Measurements from ENCODE around the gene SPAG9. TPM values are rescaled to one million over a fixed set of nuclear protein-coding genes. Genes with fewer than 3 reads are reported as not detected.
A peak's percentile ranks its signal among the peaks of the same experiment; 100 is the strongest.
"Not testable (repeated sequence)": the region's sequence is repeated elsewhere in the genome, so short reads cannot be mapped to it uniquely, and the experiment has no call there.

Gene SPAG9
- total RNA-seq, 1 donor from 2014 or later, result 42.0 TPM

DNA sequence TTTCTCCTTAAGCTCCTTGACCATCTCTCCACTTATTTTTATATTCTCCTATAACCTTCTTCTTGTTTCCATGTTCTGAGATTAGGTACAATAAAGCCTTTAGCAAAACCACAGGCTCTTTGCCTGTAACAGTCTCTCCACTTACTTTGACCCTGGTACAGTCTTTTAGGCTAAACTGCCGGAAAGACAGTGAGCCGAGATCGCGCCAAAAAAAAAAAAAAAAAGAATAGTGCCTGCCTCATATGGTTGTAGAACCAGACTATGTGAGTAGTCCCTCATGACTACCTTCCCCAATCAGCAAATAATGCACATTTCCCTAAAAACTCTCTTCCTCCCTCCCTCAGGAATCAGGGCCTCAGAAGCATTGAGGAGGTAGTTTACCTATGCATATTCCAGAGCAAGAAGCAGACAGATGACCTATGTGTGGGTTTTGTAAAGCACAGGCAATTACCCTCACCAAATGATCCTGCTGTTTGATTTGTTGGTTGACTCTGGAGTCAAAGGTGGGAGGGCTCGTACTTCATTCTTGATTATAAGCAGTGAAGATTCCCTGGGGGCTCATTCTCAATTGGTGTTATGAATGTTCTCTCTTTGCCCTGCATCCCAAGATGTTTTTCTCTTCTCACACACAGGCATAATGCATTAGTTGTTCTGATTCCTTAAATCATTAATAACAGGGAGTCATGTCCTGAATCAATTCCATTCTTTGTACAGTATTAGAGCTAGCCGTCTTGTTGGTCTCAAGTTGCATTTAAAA lies 23.8 kb upstream of the SPAG9 start:
- ATAC-seq (ENCODE audit: poor library complexity) (no peak), DNase-seq (no peak)
- intact Hi-C loops (cut with DNase I), result no loop called here

GRCh38 chr17:51142597-51142996 lies 21.9 kb upstream of the SPAG9 start:
- ATAC-seq (ENCODE audit: poor library complexity) (no peak), DNase-seq (no peak)
- intact Hi-C loops (cut with DNase I), result no loop called here

DNA sequence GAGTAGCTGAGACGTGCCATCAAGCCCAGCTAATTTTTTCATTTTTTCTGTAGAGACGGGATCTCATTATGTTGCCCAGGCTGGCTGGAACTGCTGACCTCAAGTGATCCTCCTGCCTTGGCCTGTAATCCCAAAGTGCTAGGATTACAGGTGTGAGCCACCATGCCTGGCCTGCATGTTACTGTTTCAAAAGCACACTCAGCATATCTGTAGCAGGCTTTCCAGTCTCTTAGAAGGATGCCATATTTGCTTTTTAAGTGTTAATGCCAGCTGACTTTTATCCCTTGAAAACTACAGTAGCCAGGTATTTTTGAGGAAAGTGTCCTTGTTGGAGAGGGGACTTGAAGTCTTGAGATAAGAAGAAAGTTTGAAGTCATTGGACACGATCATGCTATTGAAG lies 15.3 kb upstream of the SPAG9 start:
- DNase-seq, result no peak
- no peak for ATAC-seq (ENCODE audit: poor library complexity)
- intact Hi-C loops (cut with DNase I), result no loop called here

DNA sequence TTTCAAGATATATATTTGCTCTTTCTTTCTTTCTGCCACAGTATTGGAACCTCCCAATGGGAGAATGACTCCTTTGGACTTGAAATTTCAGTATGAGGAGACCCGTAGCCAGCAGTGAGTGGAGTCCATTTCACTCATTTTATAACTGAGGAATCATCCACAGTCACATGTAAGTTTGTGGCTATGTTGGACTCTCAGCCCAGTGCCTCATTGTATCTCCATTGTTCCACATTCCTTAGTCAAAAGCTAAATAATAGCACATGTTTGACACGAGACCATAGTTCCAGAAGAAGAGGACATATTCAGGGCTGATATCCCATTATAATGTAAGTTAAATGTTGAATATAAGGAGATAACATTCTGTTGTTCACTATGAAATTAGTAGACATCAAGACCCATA lies 12.7 kb upstream of the SPAG9 start:
- intact Hi-C loops (cut with DNase I), result no loop called here
- DNase-seq (no peak), ATAC-seq (ENCODE audit: poor library complexity) (no peak)

GRCh38 chr17:51132964-51133319 lies 12.3 kb upstream of the SPAG9 start:
- ATAC-seq (ENCODE audit: poor library complexity) (peak; percentile 92), DNase-seq (no peak)
- intact Hi-C loops (cut with DNase I), result no loop called here

DNA sequence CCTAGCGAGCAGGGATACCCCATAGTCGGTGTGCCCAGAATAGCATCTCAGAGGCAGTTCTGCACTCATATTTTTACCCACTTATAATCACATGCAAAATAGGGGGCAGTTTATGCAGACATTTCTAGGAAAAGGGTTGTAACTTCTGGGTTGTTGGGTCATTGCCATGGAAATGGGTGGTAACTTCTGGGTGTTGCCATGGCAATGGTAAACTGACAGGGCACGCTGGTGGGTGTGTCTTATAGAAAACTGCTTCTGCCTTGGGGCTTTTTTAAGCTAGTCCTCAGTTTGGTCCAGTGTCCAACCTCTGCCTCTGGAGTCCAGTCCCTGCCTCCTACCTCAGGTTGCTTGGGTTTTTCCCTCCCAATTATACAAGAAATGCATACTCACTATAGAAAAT lies 7.4 kb upstream of the SPAG9 start:
- no peak for ATAC-seq (ENCODE audit: poor library complexity)
- intact Hi-C loops (cut with DNase I), result no loop called here
- DNase-seq, result no peak

DNA sequence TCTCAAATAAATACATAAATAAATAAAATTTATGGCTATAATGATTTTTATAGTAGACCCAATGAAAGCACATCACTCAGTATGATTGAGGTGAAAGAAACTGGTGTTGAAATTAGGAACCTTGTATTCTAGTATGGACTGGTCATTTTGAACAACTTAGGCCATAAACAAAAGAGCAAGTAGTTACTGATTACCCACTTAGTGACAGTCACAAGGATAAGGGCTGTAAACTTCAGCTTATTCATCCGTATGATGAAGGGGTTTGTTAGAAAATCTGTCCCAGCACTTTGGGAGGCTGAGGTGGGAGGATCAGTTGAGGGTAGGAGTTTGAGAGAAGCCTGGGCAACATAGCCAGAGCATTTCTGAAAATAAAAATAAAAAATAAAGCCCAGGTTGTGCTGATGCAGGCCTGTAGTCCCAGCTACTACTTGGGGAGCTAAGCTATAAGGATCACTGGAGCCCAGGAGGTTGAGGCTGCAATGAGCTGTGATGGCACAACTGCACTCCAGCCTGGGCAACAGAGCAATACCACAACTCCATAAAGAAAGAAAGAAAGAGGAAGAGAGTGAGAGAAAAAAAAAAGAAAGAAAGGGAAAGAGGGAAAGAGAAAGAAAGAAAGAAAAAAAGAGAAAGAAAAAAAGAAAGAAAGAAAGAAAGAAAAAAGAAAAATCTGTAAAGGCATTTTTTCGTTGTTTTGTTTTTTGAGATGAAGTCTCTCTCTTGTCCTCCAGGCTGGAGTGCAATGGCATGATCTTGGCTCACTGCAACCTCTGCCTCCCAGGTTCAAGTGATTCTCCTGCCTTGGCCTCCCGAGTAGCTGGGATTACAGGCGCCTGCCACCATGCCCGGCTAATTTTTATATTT lies 4.2 kb upstream of the SPAG9 start:
- DNase-seq, result no peak
- no peak for ATAC-seq (ENCODE audit: poor library complexity)
- intact Hi-C loops (cut with DNase I), result no loop called here

DNA sequence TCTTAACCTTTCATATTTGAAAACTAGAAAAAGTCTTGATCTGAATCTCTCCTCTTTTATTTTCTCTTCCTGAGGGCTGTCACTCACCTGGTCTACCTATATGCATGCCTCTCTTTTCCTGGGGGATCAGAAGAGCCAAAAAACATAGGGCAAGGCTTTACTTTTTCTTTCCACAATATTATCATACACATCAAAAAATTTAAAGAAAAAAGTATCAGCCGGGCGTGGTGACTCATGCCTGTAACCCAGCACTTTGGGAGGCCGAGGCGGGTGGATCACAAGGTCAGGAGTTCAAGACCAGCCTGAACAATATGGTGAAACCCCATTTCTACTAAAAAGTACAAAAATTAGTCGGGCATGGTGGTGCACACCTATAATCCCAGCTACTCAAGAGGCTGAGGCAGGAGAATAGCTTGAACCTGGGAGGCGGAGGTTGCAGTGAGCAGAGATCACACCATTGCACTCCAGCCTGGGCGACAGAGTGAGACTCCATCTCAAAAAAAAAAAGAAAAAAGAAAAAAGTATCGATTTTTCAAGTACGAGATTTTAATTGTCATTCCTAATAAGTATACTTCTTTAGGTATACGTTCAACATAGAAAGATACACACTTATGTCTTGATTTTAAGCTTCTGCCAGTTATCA lies 1.9 kb upstream of the SPAG9 start:
- DNase-seq; ATAC-seq (ENCODE audit: poor library complexity); intact Hi-C loops (cut with DNase I): not testable (repeated sequence)

GRCh38 chr17:51121620-51122472 lies 1.2 kb upstream of the SPAG9 start:
- peak; percentile 90 for DNase-seq
- peak; percentile 86 for ATAC-seq (ENCODE audit: poor library complexity)
- intact Hi-C loops (cut with DNase I), result no loop called here

- intact Hi-C loops (cut with DNase I), result no loop called here
- DNase-seq (no peak), ATAC-seq (ENCODE audit: poor library complexity) (peak; percentile 13)
These were observed 320 bp downstream of the SPAG9 start for GRCh38 chr17:51120357-51120738.

- intact Hi-C loops (cut with DNase I), result no loop called here
- DNase-seq (peak; percentile 57), ATAC-seq (ENCODE audit: poor library complexity) (peak; percentile 24)
These were observed 982 bp downstream of the SPAG9 start for GRCh38 chr17:51119415-51120356.

GRCh38 chr17:51118330-51119195 lies 2.1 kb downstream of the SPAG9 start:
- no peak for DNase-seq
- intact Hi-C loops (cut with DNase I), result no loop called here
- ATAC-seq (ENCODE audit: poor library complexity), result no peak

- DNase-seq (no peak), ATAC-seq (ENCODE audit: poor library complexity) (no peak)
- intact Hi-C loops (cut with DNase I), result no loop called here
These were observed 5.5 kb downstream of the SPAG9 start for GRCh38 chr17:51115179-51115578.

- ATAC-seq (ENCODE audit: poor library complexity) (peak; percentile 90), DNase-seq (peak; percentile 75)
These were observed 8.1 kb downstream of the SPAG9 start for GRCh38 chr17:51112303-51113222.

GRCh38 chr17:51107778-51108177 lies 12.9 kb downstream of the SPAG9 start:
- intact Hi-C loops (cut with DNase I), result no loop called here
- no peak for ATAC-seq (ENCODE audit: poor library complexity)
- no peak for DNase-seq

More at GRCh38 chr17:51112303-51113222, 8.1 kb downstream of the SPAG9 start:
- intact Hi-C loops (cut with DNase I), result not testable (repeated sequence)

DNA sequence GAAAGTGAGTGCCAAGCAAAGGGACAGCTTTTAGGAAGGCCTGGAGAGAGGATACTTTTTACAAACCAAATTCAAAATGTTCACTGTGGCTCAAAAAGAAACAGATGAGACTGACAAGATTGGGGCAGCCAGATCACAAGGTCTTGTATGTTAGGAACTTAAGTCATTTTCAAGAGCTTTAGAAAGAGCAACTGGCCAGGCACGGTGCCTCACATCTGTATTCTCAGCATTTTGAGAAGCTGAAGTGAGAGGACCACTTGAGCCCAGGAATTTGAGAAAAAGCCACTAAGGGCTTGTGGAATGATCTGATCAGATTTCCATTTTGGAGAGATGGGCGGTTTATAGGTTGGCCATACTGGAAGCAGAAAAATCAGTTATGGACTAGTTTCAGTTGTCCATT lies 17.2 kb downstream of the SPAG9 start:
- intact Hi-C loops (cut with DNase I), result no loop called here
- ATAC-seq (ENCODE audit: poor library complexity) (no peak), DNase-seq (no peak)
